ENCODE data around the gene PSME2. TPM values are rescaled to one million over a fixed set of nuclear protein-coding genes. Genes with fewer than 3 reads are reported as not detected.

Gene PSME2
- polyA plus RNA-seq, 1 donor from 2014 or later, result 73.3 TPM

DNA sequence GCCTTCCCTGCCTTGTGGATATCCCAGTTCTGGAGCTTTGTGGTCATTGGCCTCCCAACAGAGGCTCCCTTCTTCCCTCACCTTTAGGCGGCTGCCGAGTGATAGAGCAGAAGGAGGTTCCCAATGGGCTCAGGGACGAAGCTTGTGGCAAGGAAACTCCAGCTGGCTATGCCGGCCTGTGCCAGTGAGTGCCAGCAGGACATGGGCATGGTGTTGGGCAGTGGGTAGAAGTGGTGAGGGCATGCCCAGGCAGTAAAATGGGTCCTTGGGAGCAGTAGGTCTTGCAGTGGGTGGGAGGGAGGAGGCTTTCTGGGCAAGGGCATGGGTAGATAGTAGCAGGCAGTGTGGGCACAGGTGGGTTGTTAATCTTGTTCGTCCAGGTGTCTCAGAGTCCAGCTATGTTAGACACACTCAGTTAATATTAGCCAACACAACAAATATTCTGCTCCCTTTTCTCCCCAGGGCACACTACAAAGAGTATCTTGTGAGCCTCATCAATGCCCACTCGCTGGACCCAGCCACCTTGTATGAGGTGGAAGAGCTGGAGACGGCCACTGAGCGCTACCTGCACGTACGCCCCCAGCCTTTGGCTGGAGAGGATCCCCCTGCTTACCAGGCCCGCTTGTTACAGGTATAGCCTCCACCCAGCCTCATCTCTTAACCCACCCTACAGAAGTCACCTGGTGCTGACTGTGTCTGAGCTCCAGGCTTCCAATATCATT lies 13.5 kb upstream of the PSME2 start:
- Histone ChIP-seq H3K9me2 (ENCODE audit: insufficient read depth, low read length) (no peaks in the 10 kb centered on the region), H3K79me2 (replicated peaks; ENCODE audit: insufficient read depth, low read length) (no peaks in the 10 kb centered on the region), H3K27me3 (ENCODE audit: insufficient read depth, low read depth, low read length) (no peaks in the 10 kb centered on the region), H2AFZ (ENCODE audit: low read depth, low read length) (no peak overlapping the region), H3K4me2 (ENCODE audit: low read length) (no peak overlapping the region), H3K9me3 (ENCODE audit: low read length) (no peaks in the 10 kb centered on the region), H3K4me3 (ENCODE audit: low read length) (no peak overlapping the region), H3F3A (ENCODE audit: insufficient read depth, low read length, poor library complexity, severe bottlenecking) (no peaks in the 10 kb centered on the region), H3K36me3 (ENCODE audit: insufficient read depth, low read length) (no peaks in the 10 kb centered on the region), H3K9ac (ENCODE audit: low read length) (no peak overlapping the region), H4K20me1 (ENCODE audit: insufficient read depth) (no peaks in the 10 kb centered on the region), H3K27ac (ENCODE audit: low read length) (no peak overlapping the region)
- TF ChIP-seq POLR2AphosphoS5 (IDR thresholded peaks at IDR 0.05) (no peak), EP300 (conservative IDR thresholded peaks at IDR 0.05; ENCODE audit: poor library complexity, severe bottlenecking) (no peak), SMC3 (conservative IDR thresholded peaks at IDR 0.05; ENCODE audit: poor library complexity) (no peak), TAF1 (IDR thresholded peaks at IDR 0.05; ENCODE audit: low read depth) (no peak), RAD21 (conservative IDR thresholded peaks at IDR 0.05) (no peak), EZH2 (IDR thresholded peaks at IDR 0.05; ENCODE audit: borderline replicate concordance, insufficient read depth, low read length, poor library complexity, severe bottlenecking) (no peak), MXI1 (conservative IDR thresholded peaks at IDR 0.05; ENCODE audit: poor library complexity, severe bottlenecking) (no peak), CTCF (IDR thresholded peaks at IDR 0.05; ENCODE audit: poor library complexity, severe bottlenecking) (no peak)
- TF ChIP-seq, protein P1, sequence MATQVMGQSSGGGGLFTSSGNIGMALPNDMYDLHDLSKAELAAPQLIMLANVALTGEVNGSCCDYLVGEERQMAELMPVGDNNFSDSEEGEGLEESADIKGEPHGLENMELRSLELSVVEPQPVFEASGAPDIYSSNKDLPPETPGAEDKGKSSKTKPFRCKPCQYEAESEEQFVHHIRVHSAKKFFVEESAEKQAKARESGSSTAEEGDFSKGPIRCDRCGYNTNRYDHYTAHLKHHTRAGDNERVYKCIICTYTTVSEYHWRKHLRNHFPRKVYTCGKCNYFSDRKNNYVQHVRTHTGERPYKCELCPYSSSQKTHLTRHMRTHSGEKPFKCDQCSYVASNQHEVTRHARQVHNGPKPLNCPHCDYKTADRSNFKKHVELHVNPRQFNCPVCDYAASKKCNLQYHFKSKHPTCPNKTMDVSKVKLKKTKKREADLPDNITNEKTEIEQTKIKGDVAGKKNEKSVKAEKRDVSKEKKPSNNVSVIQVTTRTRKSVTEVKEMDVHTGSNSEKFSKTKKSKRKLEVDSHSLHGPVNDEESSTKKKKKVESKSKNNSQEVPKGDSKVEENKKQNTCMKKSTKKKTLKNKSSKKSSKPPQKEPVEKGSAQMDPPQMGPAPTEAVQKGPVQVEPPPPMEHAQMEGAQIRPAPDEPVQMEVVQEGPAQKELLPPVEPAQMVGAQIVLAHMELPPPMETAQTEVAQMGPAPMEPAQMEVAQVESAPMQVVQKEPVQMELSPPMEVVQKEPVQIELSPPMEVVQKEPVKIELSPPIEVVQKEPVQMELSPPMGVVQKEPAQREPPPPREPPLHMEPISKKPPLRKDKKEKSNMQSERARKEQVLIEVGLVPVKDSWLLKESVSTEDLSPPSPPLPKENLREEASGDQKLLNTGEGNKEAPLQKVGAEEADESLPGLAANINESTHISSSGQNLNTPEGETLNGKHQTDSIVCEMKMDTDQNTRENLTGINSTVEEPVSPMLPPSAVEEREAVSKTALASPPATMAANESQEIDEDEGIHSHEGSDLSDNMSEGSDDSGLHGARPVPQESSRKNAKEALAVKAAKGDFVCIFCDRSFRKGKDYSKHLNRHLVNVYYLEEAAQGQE (IDR thresholded peaks at IDR 0.05; ENCODE audit: borderline replicate concordance), result no peak

DNA sequence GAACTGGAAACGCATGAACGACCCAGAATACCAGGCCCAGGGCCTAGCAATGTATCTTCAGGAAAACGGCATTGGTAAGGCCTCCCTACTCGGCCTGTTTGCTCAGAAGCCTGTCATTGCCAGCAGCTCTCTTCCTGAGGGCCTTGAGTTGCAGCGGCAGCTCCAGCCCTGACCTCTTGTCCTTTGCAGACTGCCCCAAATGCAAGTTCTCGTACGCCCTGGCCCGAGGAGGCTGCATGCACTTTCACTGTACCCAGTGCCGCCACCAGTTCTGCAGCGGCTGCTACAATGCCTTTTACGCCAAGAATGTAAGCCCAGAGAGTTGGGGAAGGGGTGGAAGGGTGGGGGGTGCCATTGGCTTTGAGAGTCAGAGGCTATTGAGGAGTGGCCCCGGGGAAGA lies 10.9 kb upstream of the PSME2 start:
- no peak overlapping the region for H3K9ac ChIP-seq (ENCODE audit: low read length)
- no peak overlapping the region for H3K4me3 ChIP-seq (ENCODE audit: low read length)
- H3K9me3 ChIP-seq (ENCODE audit: low read length), result no peaks in the 10 kb centered on the region
- H3K27me3 ChIP-seq (ENCODE audit: insufficient read depth, low read depth, low read length), result no peaks in the 10 kb centered on the region
- no peak overlapping the region for H2AFZ ChIP-seq (ENCODE audit: low read depth, low read length)
- H3K9me2 ChIP-seq (ENCODE audit: insufficient read depth, low read length), result no peaks in the 10 kb centered on the region
- no peak overlapping the region for H3K4me2 ChIP-seq (ENCODE audit: low read length)
- no peaks in the 10 kb centered on the region for H3K36me3 ChIP-seq (ENCODE audit: insufficient read depth, low read length)
- H3K79me2 ChIP-seq (replicated peaks; ENCODE audit: insufficient read depth, low read length), result no peaks in the 10 kb centered on the region
- H3K27ac ChIP-seq (ENCODE audit: low read length), result no peak overlapping the region
- H3F3A ChIP-seq (ENCODE audit: insufficient read depth, low read length, poor library complexity, severe bottlenecking), result no peaks in the 10 kb centered on the region
- TF ChIP-seq SMC3 (conservative IDR thresholded peaks at IDR 0.05; ENCODE audit: poor library complexity), result no peak
- TF ChIP-seq EZH2 (IDR thresholded peaks at IDR 0.05; ENCODE audit: borderline replicate concordance, insufficient read depth, low read length, poor library complexity, severe bottlenecking), result no peak
- TF ChIP-seq, protein P1 (IDR thresholded peaks at IDR 0.05; ENCODE audit: borderline replicate concordance), result no peak
- no peak for TF ChIP-seq RAD21 (conservative IDR thresholded peaks at IDR 0.05)
- no peak for TF ChIP-seq CTCF (IDR thresholded peaks at IDR 0.05; ENCODE audit: poor library complexity, severe bottlenecking)
- TF ChIP-seq EP300 (conservative IDR thresholded peaks at IDR 0.05; ENCODE audit: poor library complexity, severe bottlenecking), result no peak
- no peak for TF ChIP-seq POLR2AphosphoS5 (IDR thresholded peaks at IDR 0.05)
- TF ChIP-seq MXI1 (conservative IDR thresholded peaks at IDR 0.05; ENCODE audit: poor library complexity, severe bottlenecking), result no peak
- TF ChIP-seq TAF1 (IDR thresholded peaks at IDR 0.05; ENCODE audit: low read depth), result no peak
- no peaks in the 10 kb centered on the region for H4K20me1 ChIP-seq (ENCODE audit: insufficient read depth)

Measured in neural cell (in vitro differentiated cells).